HepG2 (cell line): ENCODE results near the gene MYRIP. TPM values are rescaled to one million over a fixed set of nuclear protein-coding genes. Genes with fewer than 3 reads are reported as not detected.

ENCODE experiments used
- ARID2 ChIP-seq: sonication (generic); formaldehyde crosslinking; IDR thresholded peaks from 2 replicates; pipeline ENCODE4 v1.8.1; 2022; ENCODE audit warnings: mild to moderate bottlenecking, missing genetic modification reagents, borderline replicate concordance
- ARNTL ChIP-seq: sonication (generic); formaldehyde crosslinking; IDR thresholded peaks from 2 replicates; pipeline ENCODE4 v1.4.0; 2020; ENCODE audit warnings: mild to moderate bottlenecking, missing genetic modification reagents
- CEBPG ChIP-seq: IDR thresholded peaks from 2 replicates; pipeline ENCODE4 v1.6.1; 2016
- CHD4 ChIP-seq: fragments of 200-600 bp; sonication (generic); IDR thresholded peaks from 2 replicates; pipeline ENCODE4 v1.7.0; 2017; ENCODE audit warnings: mild to moderate bottlenecking, low read length, borderline replicate concordance
- FOXP1 ChIP-seq, 2 experiments: fragments of 450-650 bp in 1 of 2; IDR thresholded peaks; 2 replicates each; pipeline ENCODE4 v1.6.1; 2017 to 2018; ENCODE audit warnings: antibody characterized with exemption in 1 of 2
- HNF4G ChIP-seq, 2 experiments: sonication (generic) in 1 of 2; formaldehyde crosslinking in 1 of 2; IDR thresholded peaks; 2 replicates each; pipeline versions ENCODE4 v1.4.0 to v1.6.1; 2011 to 2020; ENCODE audit warnings: borderline replicate concordance in 2 of 2, low read depth in 2 of 2, mild to moderate bottlenecking in 2 of 2, low read length in 1 of 2, missing genetic modification reagents in 1 of 2, moderate library complexity in 1 of 2
- HOXA9 ChIP-seq: sonication (generic); formaldehyde crosslinking; IDR thresholded peaks from 2 replicates; pipeline ENCODE4 v1.8.1; 2022; ENCODE audit warnings: missing genetic modification reagents, mild to moderate bottlenecking, moderate library complexity, borderline replicate concordance
- MBD4 ChIP-seq: IDR thresholded peaks from 2 replicates; pipeline ENCODE4 v1.6.1; 2012; ENCODE audit warnings: low read length, inconsistent platforms, borderline replicate concordance
- MXD4 ChIP-seq: IDR thresholded peaks from 2 replicates; pipeline ENCODE4 v1.6.1; 2016; ENCODE audit warnings: mild to moderate bottlenecking, missing biosample characterization, missing genetic modification reagents
- MXI1 ChIP-seq: IDR thresholded peaks from 3 replicates; pipeline ENCODE4 v1.6.1; 2012; ENCODE audit warnings: low read depth, low read length, inconsistent platforms, borderline replicate concordance
- RBAK ChIP-seq: sonication (generic); formaldehyde crosslinking; IDR thresholded peaks from 2 replicates; pipeline ENCODE4 v1.5.1; 2020; ENCODE audit warnings: mild to moderate bottlenecking, missing genetic modification reagents
- SNAI1 ChIP-seq: sonication (generic); formaldehyde crosslinking; IDR thresholded peaks from 2 replicates; pipeline ENCODE4 v1.5.0; 2020; ENCODE audit warnings: mild to moderate bottlenecking, missing genetic modification reagents, borderline replicate concordance
- SOX5 ChIP-seq: IDR thresholded peaks from 2 replicates; pipeline ENCODE4 v1.6.1; 2016; ENCODE audit warnings: borderline replicate concordance
- TCF12 ChIP-seq, 2 experiments: fragments of 450-650 bp in 1 of 2; sonication (generic) in 1 of 2; formaldehyde crosslinking in 1 of 2; IDR thresholded peaks; 2 replicates each; pipeline versions ENCODE4 v1.6.1 to v1.8.0; 2017 to 2022; ENCODE audit warnings: antibody characterized with exemption in 1 of 2, mild to moderate bottlenecking in 1 of 2, missing genetic modification reagents in 1 of 2, moderate library complexity in 1 of 2
- TCF7 ChIP-seq: sonication (generic); IDR thresholded peaks from 2 replicates; pipeline ENCODE4 v1.6.1; 2016; ENCODE audit warnings: antibody characterized with exemption, low read depth
- ZNF101 ChIP-seq: sonication (generic); formaldehyde crosslinking; IDR thresholded peaks from 2 replicates; pipeline ENCODE4 v1.4.0; 2020; ENCODE audit warnings: mild to moderate bottlenecking, low read depth, missing genetic modification reagents, borderline replicate concordance
- ZNF282 ChIP-seq: fragments of 450-650 bp; IDR thresholded peaks from 2 replicates; pipeline ENCODE4 v1.6.1; 2018; ENCODE audit not compliant: partially characterized antibody
- ZNF460 ChIP-seq: sonication (generic); formaldehyde crosslinking; IDR thresholded peaks from 2 replicates; pipeline ENCODE4 v1.5.1; 2020; ENCODE audit warnings: missing genetic modification reagents, mild to moderate bottlenecking, borderline replicate concordance
- ZNF546 ChIP-seq: sonication (generic); formaldehyde crosslinking; conservative IDR thresholded peaks from 2 replicates; pipeline ENCODE4 v1.8.1; 2023; ENCODE audit warnings: mild to moderate bottlenecking, missing genetic modification reagents
- ZNF615 ChIP-seq: sonication (generic); formaldehyde crosslinking; IDR thresholded peaks from 2 replicates; pipeline ENCODE4 v1.5.0; 2020; ENCODE audit warnings: mild to moderate bottlenecking, missing genetic modification reagents, borderline replicate concordance
- ZNF781 ChIP-seq: sonication (generic); formaldehyde crosslinking; IDR thresholded peaks from 2 replicates; pipeline ENCODE4 v1.5.1; 2020; ENCODE audit warnings: borderline replicate concordance, mild to moderate bottlenecking, missing genetic modification reagents; ENCODE audit errors: not compliant biosample characterization
- ZNF850 ChIP-seq: sonication (generic); formaldehyde crosslinking; conservative IDR thresholded peaks from 2 replicates; pipeline ENCODE4 v1.9.0; 2021; ENCODE audit warnings: mild to moderate bottlenecking, missing genetic modification reagents
- polyA plus RNA-seq, 8 experiments: library from polyadenylated mRNA; depleted of rRNA in 3 of 8; stranded (reverse) in 7 of 8; unstranded in 1 of 8; fragments of >200 nt; fragmentation: Illumina TruSeq in 4 of 8; extraction: Trizol in 4 of 8; gene quantifications; 2 replicates each; pipeline versions ENCODE4 v1.2.1 to v1.2.3, GENCODE V29; 2011 to 2016; ENCODE audit warnings: low read depth in 4 of 8, missing spikeins in 1 of 8, mixed read lengths in 1 of 8; ENCODE audit not compliant: insufficient read depth in 1 of 8
- total RNA-seq, 5 experiments: library from RNA; depleted of rRNA; stranded (reverse); fragments of >200 nt; fragmentation: Illumina TruSeq; extraction: Trizol; gene quantifications; 2 replicates each; pipeline ENCODE4 v1.2.3, GENCODE V29; 2016; ENCODE audit warnings: low read depth in 1 of 5
- TF ChIP-seq, protein P1 (sequence below): sonication (generic); formaldehyde crosslinking; IDR thresholded peaks from 2 replicates; pipeline ENCODE4 v1.5.0; 2020; ENCODE audit warnings: missing genetic modification reagents, mild to moderate bottlenecking, borderline replicate concordance
- TF ChIP-seq, protein P2 (sequence below): sonication (generic); formaldehyde crosslinking; IDR thresholded peaks from 2 replicates; pipeline ENCODE4 v1.5.1; 2020; ENCODE audit warnings: missing genetic modification reagents, mild to moderate bottlenecking, borderline replicate concordance
- TF ChIP-seq, protein P3 (sequence below): sonication (generic); formaldehyde crosslinking; conservative IDR thresholded peaks from 2 replicates; pipeline ENCODE4 v1.8.1; 2023; ENCODE audit warnings: missing genetic modification reagents
- TF ChIP-seq, protein P4 (sequence below): sonication (generic); formaldehyde crosslinking; IDR thresholded peaks from 2 replicates; pipeline ENCODE4 v1.8.0; 2022; ENCODE audit warnings: missing genetic modification reagents, mild to moderate bottlenecking, inconsistent platforms, borderline replicate concordance

The MYRIP gene
- total and polyA plus RNA-seq, 2 of the 13 experiments (the other 11 are each of a cell fraction or from before 2014, with no cell fraction given): 0.64 to 0.84 TPM

DNA sequence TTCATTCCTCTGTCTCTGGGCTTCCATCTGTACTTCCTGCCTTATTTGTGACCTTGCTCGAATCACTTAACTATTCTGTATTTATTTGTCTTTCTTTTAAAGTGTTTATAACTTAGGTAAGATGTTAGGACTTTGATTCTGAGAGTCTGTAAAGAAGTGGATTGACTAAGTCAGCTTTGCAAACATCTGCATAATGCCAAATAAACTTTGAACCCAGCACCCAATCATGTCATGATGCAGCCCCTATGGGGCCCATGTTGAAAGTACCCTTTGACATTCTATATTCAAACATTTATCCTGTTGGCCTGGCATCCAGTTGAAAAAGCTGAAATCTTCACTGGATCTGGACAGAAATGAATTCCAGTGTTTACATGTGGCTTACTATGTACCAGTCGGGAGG is 3.8 kb upstream of the MYRIP start (continued):
- TF ChIP-seq MBD4: no peak
- TF ChIP-seq TCF7: peak; percentile 30; the same call in 1 of the 2 replicates
- no peak for TF ChIP-seq ARID2 (CRISPR knock-in tag)
- no peak for TF ChIP-seq TCF12 (IDR thresholded peaks at IDR 0.05)
- no peak for TF ChIP-seq TCF12 (CRISPR knock-in tag; IDR thresholded peaks at IDR 0.05)
- TF ChIP-seq ARNTL (CRISPR knock-in tag): no peak
- TF ChIP-seq, protein P1, sequence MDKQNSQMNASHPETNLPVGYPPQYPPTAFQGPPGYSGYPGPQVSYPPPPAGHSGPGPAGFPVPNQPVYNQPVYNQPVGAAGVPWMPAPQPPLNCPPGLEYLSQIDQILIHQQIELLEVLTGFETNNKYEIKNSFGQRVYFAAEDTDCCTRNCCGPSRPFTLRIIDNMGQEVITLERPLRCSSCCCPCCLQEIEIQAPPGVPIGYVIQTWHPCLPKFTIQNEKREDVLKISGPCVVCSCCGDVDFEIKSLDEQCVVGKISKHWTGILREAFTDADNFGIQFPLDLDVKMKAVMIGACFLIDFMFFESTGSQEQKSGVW (CRISPR knock-in tag): no peak
- TF ChIP-seq MXD4 (CRISPR knock-in tag): no peak
- no peak for TF ChIP-seq ZNF850
- TF ChIP-seq RBAK (CRISPR knock-in tag): no peak
- no peak for TF ChIP-seq ZNF546 (CRISPR knock-in tag)
- no peak for TF ChIP-seq FOXP1 (IDR thresholded peaks at IDR 0.05)
- peak; percentile 52; the same call in 1 of the 2 replicates for TF ChIP-seq FOXP1 (CRISPR knock-in tag; IDR thresholded peaks at IDR 0.05)
- TF ChIP-seq, protein P2, sequence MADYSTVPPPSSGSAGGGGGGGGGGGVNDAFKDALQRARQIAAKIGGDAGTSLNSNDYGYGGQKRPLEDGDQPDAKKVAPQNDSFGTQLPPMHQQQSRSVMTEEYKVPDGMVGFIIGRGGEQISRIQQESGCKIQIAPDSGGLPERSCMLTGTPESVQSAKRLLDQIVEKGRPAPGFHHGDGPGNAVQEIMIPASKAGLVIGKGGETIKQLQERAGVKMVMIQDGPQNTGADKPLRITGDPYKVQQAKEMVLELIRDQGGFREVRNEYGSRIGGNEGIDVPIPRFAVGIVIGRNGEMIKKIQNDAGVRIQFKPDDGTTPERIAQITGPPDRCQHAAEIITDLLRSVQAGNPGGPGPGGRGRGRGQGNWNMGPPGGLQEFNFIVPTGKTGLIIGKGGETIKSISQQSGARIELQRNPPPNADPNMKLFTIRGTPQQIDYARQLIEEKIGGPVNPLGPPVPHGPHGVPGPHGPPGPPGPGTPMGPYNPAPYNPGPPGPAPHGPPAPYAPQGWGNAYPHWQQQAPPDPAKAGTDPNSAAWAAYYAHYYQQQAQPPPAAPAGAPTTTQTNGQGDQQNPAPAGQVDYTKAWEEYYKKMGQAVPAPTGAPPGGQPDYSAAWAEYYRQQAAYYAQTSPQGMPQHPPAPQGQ (CRISPR knock-in tag): no peak
- TF ChIP-seq CHD4: no peak
- TF ChIP-seq ZNF615: no peak
- no peak for TF ChIP-seq SNAI1 (CRISPR knock-in tag)
- no peak for TF ChIP-seq HOXA9
- TF ChIP-seq ZNF781 (CRISPR knock-in tag): no peak
- TF ChIP-seq HNF4G (IDR thresholded peaks at IDR 0.05; ENCODE audit: borderline replicate concordance, low read depth, low read length): peak; percentile 65
- no peak for TF ChIP-seq HNF4G (CRISPR knock-in tag; IDR thresholded peaks at IDR 0.05; ENCODE audit: borderline replicate concordance, low read depth)
- TF ChIP-seq, protein P3, sequence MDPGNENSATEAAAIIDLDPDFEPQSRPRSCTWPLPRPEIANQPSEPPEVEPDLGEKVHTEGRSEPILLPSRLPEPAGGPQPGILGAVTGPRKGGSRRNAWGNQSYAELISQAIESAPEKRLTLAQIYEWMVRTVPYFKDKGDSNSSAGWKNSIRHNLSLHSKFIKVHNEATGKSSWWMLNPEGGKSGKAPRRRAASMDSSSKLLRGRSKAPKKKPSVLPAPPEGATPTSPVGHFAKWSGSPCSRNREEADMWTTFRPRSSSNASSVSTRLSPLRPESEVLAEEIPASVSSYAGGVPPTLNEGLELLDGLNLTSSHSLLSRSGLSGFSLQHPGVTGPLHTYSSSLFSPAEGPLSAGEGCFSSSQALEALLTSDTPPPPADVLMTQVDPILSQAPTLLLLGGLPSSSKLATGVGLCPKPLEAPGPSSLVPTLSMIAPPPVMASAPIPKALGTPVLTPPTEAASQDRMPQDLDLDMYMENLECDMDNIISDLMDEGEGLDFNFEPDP: no peak
- no peak for TF ChIP-seq ZNF460 (CRISPR knock-in tag)
- TF ChIP-seq SOX5: 0 out of 2 replicates have a peak, but pooled peaks have one; percentile 37
- 0 out of 2 replicates have a peak, but pooled peaks have one; percentile 4 for TF ChIP-seq CEBPG (CRISPR knock-in tag)
- TF ChIP-seq, protein P4, sequence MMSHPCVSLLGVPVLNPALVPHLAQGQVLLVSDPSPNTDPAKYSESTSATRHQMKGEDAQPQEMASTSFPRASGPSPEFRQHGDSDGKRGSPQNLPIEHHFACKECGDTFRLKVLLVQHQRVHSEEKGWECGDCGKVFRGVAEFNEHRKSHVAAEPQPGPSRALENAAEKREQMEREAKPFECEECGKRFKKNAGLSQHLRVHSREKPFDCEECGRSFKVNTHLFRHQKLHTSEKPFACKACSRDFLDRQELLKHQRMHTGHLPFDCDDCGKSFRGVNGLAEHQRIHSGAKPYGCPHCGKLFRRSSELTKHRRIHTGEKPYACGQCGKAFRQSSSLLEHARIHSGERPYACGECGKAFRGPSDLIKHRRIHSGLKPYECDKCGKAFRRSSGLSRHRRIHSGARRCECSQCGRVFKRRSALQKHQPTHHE: no peak
- no peak for TF ChIP-seq MXI1
- TF ChIP-seq ZNF282: no peak
- no peak for TF ChIP-seq ZNF101 (CRISPR knock-in tag)
